ENCODE measurements around the gene ABHD12B.
"Not testable (repeated sequence)": the region's sequence is repeated elsewhere in the genome, so short reads cannot be mapped to it uniquely, and the experiment has no call there.

DNA sequence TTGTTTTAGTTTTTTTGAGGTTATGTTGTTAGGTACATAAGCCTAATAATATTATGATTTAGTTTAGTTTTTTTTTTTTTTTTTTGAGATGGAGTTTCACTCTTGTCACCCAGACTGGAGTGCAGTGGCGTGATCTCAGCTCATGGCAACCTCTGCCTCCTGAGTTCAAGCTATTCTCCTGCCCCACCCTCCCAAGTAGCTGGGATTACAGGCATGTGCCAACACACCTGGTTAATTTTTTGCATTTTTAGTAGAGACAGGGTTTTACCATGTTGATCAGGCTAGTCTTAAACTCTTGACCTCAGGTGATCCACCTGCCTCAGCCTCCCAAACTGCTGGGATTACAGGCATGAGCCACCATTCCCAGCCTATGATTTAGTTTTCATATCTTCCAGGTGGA is 25.2 kb downstream of the ABHD12B start:
- TF ChIP-seq POLR2AphosphoS5 (IDR thresholded peaks at IDR 0.05; ENCODE audit: borderline replicate concordance, low read depth, low read length); EZH2 (IDR thresholded peaks at IDR 0.05): not testable (repeated sequence)

All from SK-N-MC (cell line).